Erythroblast (primary cell): ENCODE measurements around the gene MATCAP1.

ENCODE experiments used
- DNase-seq, 2 experiments: peaks; one replicate each; lab custom pipeline; 2025; lab: John Stamatoyannopoulos, UW
- GATA1 ChIP-seq: IDR thresholded peaks from 2 replicates; pipeline ENCODE4 v1.6.1; 2011; ENCODE audit warnings: low read depth, mild to moderate bottlenecking, control low read depth, low read length, moderate library complexity
- POLR2A ChIP-seq: IDR thresholded peaks from 2 replicates; pipeline ENCODE4 v1.6.1; 2011; ENCODE audit warnings: mild to moderate bottlenecking, low read length

MATCAP1 gene

GRCh38 chr16:67155295-67156142, 28.2 kb downstream of the MATCAP1 start:
- DNase-seq = peak; percentile 80 to 89
- TF ChIP-seq POLR2A (no peak), GATA1 (no peak)

- DNase-seq = no peak
These were observed 29.0 kb downstream of the MATCAP1 start for GRCh38 chr16:67154578-67155294.

GRCh38 chr16:67151431-67152097, 32.2 kb downstream of the MATCAP1 start:
- TF ChIP-seq GATA1 (no peak), POLR2A (no peak)

More at GRCh38 chr16:67154578-67155294, 29.0 kb downstream of the MATCAP1 start:
- TF ChIP-seq POLR2A (no peak), GATA1 (no peak)

GRCh38 chr16:67150833-67151396, 32.8 kb downstream of the MATCAP1 start, which contains the start of gene B3GNT9:
Gene B3GNT9 (minus strand): TSS chr16:67150998. CDS start chr16:67150485, 513 bp downstream.
- TF ChIP-seq GATA1 (no peak), POLR2A (no peak)
- peak in 1 of 2 experiments; percentile 35 for DNase-seq

More at GRCh38 chr16:67151431-67152097, 32.2 kb downstream of the MATCAP1 start:
- DNase-seq = peak in 1 of 2 experiments; percentile 19

GRCh38 chr16:67150047-67150832, 33.5 kb downstream of the MATCAP1 start:
- TF ChIP-seq GATA1 (no peak), POLR2A (no peak)
- DNase-seq = peak; percentile 64 to 69

- no peak for TF ChIP-seq POLR2A
- TF ChIP-seq GATA1 = no peak
- no peak for DNase-seq
These were observed 34.3 kb downstream of the MATCAP1 start for GRCh38 chr16:67149276-67150046.

- no peak for DNase-seq
- TF ChIP-seq GATA1 (no peak), POLR2A (no peak)
These were observed 35.0 kb downstream of the MATCAP1 start for GRCh38 chr16:67148656-67149275.

- no peak for TF ChIP-seq GATA1
- no peak for TF ChIP-seq POLR2A
- no peak for DNase-seq
These were observed 35.5 kb downstream of the MATCAP1 start for GRCh38 chr16:67148221-67148620.

- no peak for TF ChIP-seq POLR2A
- TF ChIP-seq GATA1 = no peak
- DNase-seq = no peak
These were observed 36.2 kb downstream of the MATCAP1 start for GRCh38 chr16:67147437-67148140.

- no peak for DNase-seq
- no peak for TF ChIP-seq GATA1
- no peak for TF ChIP-seq POLR2A
These were observed 37.0 kb downstream of the MATCAP1 start for GRCh38 chr16:67146523-67147357.

- DNase-seq = no peak
- TF ChIP-seq POLR2A (no peak), GATA1 (no peak)
These were observed 38.0 kb downstream of the MATCAP1 start for GRCh38 chr16:67145746-67146145.
